ENCODE data around the gene ASIC1.
"Not testable (repeated sequence)": the region's sequence is repeated elsewhere in the genome, so short reads cannot be mapped to it uniquely, and the experiment has no call there.

ASIC1 gene

GRCh38 chr12:50061946-50062686, 4.7 kb downstream of the ASIC1 start:
- no peak for DNase-seq

DNA sequence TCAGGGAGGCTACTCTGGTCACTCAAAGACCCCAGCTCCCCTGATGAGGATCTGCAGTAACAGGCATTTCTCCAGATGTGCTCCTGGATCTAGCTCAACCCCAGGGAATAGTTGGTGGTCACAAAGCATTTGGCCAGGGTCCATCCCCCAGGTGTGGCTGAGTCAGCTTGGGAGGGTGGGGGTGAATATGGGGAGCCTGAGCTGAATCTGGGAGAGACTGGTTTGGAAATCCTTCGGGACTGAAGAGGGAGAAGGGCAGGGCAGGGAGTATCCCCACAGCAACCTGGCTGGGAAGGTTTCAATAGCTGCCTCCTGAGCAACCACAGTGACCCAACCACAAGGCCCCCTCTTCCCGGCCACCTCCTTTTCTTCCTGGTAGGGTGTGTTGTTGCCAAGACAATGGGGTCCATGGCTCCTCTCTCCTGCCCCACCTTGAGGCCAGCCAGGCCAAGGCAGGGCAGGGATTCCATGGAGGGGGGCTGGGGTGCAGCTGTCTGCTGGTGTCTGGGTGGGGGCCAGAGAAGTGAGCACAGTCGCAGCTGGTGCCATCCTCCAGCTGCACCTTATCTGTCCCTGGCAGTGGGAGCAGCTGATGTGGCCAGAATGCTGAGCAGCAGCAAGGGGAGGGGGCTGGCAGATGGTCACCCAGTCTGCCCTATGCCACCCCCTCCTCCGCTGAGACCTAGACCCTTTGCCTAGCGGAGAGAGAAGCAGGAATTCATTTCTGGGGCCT, 5.5 kb downstream of the ASIC1 start:
- no peak for DNase-seq

- no peak for DNase-seq
Measured at GRCh38 chr12:50065726-50066310, 8.4 kb downstream of the ASIC1 start.

GRCh38 chr12:50066402-50066801, 9.0 kb downstream of the ASIC1 start:
- no peak for DNase-seq

GRCh38 chr12:50069069-50069468, 11.7 kb downstream of the ASIC1 start:
- no peak for DNase-seq

DNA sequence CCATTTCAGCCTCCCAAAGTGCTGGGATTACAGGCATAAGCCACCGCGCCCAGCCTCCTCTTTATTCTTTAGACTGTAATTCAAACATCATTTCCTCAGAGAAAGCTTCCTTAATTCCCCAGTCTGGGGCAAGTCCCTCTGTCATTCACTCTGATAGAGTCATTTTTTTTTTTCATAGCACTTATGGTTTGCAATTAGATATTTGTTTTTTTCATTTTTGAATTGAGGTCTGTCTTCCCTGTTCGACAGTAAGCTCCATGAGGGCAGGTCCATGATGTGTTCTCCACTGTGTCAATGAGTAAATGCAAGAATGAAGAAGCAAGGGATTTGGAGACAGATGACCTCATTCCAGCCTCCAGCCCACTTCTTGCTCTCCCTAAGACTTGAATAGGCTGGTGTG, 12.1 kb downstream of the ASIC1 start:
- no peak for DNase-seq

GRCh38 chr12:50070314-50071060, 13.1 kb downstream of the ASIC1 start:
- no peak for DNase-seq

- DNase-seq: no peak
Measured at GRCh38 chr12:50072198-50072907, 15.0 kb downstream of the ASIC1 start.

DNA sequence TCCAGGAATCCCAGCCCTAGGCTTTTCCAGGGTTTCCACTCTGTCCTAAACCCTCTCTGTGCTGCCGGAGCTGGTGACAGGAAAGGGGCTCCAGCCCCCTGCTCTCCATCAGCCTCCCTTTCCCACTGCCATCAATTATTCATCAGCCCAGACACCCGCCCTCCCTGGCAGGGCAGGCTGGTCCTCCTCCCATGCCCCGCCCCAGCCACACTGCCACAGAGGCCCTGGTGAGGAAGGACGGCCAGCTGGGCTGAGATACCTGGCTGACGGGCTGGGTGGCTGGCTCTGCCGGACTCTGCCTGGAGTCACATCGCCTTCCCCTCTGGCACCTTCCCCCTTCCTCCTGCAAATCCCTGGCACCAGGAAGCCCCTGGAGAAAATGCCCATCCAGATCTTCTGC, 15.8 kb downstream of the ASIC1 start:
- DNase-seq: no peak

- DNase-seq: no peak
Measured at GRCh38 chr12:50073712-50074111, 16.3 kb downstream of the ASIC1 start.

DNA sequence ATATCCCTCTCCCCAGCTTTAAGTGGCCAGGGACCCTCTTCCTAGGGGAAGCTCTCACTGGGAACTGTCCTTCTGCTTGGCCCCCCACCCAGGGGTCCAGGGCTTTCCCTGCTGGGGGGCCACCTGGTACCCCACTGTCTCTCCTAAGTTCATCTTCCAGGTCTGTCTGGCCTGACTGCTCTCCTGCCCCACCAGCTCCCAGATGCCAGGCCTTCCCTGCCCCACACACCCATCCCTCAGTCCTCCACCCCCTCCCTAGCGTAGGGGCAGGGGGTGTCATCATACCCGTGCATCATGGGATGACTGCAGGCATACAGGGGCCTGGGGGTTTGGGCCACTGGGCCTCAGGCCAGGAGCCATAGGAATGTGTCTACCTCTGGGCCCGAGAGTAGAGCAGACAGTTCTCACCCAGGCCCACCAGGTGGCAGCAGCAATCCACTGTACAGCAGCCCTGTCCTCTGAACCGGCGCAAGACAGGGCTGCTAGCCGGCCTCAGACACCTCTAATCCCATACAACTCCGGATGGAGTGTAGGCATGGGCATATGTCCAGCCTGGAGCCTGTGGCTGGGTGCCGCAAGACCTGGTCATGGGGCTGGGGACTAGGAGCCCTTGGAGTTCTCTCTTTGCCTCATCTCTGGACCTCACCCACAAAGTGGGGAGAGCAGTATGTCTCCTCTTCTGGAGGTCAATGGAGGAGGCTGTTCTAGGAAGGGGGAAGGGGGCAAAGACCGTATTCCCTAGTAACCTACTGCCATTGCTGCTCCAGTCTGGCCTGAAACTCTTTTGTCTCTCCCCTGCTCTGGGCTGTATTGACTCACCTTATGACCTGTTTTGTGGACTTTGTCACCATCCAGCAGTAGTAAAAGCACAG, 17.8 kb downstream of the ASIC1 start:
- no peak for DNase-seq

GRCh38 chr12:50075808-50076170, 18.4 kb downstream of the ASIC1 start:
- DNase-seq: no peak

DNA sequence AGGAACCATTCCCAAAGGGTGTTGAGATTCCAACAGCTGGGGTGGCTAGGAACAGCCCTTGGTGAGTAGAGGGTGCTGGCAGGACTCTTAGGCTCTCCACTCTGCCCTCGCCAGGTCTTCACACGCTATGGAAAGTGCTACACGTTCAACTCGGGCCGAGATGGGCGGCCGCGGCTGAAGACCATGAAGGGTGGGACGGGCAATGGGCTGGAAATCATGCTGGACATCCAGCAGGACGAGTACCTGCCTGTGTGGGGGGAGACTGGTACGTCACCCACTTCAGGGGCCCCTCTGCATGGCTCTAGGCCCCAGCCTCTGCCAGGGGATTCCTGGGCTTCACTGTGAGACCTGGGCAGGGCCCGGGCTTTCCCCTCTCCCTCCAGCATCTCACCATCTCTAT, 19.7 kb downstream of the ASIC1 start:
- no peak for DNase-seq

DNA sequence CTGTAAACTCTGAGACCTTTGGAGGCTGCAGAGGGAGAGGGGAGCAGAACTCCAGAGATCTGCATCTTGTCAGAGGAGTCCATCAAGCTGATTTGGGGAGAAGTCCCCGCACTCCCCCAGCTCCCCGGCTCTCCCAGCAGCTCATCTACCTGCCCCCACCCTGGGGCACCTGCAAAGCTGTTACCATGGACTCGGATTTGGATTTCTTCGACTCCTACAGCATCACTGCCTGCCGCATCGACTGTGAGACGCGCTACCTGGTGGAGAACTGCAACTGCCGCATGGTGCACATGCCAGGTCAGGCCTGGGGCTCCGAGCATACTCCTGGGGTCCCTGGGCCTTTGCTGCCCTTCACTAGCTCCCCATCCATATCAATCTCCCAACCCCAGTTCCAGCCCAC, 20.9 kb downstream of the ASIC1 start:
- DNase-seq: no peak

DNA sequence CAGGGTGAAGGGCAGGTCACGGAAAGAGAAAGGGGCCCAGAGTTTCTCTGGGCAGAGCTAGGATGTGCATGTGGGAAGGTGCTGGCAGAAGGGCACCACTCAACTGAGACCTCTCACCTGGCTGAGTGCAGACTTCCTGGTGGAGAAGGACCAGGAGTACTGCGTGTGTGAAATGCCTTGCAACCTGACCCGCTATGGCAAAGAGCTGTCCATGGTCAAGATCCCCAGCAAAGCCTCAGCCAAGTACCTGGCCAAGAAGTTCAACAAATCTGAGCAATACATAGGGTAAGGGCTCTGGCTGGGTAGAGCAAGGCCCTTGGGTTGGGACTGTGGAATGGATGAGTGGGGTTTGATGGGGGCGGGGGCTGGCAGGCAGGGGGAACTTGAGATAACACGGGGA, 22.4 kb downstream of the ASIC1 start:
- DNase-seq: no peak

DNA sequence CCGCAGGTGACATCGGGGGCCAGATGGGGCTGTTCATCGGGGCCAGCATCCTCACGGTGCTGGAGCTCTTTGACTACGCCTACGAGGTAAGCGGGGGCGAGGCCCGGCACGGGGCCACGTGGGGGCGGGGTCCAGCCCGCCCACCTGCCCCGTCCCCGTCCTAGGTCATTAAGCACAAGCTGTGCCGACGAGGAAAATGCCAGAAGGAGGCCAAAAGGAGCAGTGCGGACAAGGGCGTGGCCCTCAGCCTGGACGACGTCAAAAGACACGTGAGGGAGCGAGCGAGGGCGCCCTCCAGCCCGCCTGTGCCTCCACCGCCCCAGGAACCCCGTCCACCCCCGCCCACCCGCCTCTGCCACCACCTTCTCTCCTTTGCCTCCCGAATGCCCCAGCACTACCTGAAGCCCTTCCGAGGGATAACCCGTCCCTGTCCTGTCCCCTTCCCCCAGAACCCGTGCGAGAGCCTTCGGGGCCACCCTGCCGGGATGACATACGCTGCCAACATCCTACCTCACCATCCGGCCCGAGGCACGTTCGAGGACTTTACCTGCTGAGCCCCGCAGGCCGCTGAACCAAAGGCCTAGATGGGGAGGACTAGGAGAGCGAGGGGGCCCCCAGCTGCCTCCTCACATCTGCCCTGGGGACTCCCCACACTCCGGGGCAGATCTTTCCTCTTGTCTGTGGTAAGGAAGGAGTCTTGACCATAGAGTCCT, 23.9 kb downstream of the ASIC1 start:
- DNase-seq: no peak

GRCh38 chr12:50082644-50083043, 25.2 kb downstream of the ASIC1 start:
- no peak for DNase-seq

DNA sequence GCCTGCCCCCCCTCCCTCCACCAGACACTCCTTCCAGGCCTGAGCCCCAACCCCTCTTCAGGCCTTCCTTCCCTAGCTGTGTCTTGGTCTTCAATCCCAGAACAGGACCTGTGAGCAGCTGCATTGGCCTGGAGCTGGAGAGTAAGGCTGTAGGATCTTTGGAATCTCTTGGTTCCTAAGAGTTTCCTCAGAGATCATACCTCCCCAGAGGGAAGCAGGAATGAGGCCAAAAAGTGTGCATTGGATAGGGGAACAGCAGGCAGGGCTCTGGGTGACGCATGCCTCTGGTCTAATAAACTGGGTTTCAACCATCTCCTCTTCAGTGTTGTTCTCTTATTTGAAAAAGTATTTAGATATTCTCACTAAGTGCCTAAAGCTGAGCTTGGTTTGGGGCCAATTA, 25.9 kb downstream of the ASIC1 start:
- no peak for DNase-seq

DNA sequence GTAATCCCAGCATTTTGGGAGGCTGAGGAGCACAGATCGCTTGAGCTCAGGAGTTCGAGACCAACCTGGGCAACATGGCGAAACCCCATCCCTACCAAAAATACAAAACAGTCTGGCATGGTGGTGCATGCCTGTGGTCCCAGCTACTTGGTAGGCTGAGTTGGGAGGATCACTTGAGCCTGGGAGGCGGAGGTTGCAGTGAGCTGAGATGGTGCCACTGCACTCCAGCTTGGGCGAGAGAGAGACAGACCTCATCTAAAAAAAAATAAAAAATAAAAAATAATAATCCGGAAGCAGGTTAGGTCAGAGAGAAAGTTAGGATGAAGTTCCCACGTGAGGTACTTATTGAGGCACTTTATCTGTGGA, 27.0 kb downstream of the ASIC1 start:
- not testable (repeated sequence) for DNase-seq

DNA sequence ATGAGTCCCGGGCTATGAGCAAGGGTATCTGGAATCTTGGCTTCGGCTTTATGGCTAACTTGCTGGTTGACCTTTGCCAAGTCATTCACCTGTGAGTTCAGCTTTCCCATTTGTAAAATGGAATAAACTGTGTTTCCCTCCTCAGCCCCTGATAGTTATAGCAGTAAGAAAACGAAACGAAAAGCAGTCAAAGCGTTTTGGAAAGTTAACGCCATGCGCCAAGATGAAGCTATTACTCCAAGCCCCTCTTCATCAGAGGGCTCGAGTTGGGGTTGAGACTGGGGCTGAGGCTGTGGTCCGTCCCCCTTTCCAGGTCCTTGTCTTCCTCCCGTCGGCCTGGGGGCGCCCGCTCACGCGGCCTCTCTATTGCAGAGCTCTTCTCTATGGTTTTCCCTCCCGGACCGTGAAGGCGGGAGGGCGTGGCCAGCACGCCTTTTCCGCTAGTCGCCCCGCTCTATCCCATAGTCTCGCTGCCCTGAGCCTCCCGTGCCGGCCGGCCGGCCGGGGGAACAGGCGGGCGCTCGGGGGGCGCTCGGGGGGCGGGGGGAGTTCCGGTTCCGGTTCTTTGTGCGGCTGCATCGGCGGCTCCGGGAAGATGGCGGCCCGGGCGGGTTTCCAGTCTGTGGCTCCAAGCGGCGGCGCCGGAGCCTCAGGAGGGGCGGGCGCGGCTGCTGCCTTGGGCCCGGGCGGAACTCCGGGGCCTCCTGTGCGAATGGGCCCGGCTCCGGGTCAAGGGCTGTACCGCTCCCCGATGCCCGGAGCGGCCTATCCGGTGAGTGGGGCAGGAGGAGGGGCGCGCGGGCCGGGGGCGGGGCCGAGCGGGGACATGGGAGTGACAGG, 27.6 kb downstream of the ASIC1 start, which contains the start of gene SMARCD1:
SMARCD1 (plus strand) TSS at position 568 of the 840 bp plus-strand sequence; CDS start at position 596, 28 bp downstream.
- peak; percentile 72 for DNase-seq

Data from SIG-M5 (cell line).